Choroid plexus epithelial cell (primary cell): Measurements from ENCODE around the gene JOSD1.

ENCODE experiments used
- DNase-seq: peaks from one replicate; pipeline ENCODE4 v3.0.0-alpha.2; 2010; ENCODE audit warnings: low read depth
- H3K4me3 ChIP-seq: 2 replicates; pipeline ENCODE4 v1.5.1; 2011; ENCODE audit warnings: low read depth, mild to moderate bottlenecking, control low read depth, low read length, moderate library complexity
- CTCF ChIP-seq: conservative IDR thresholded peaks from 2 replicates; pipeline ENCODE4 v1.5.1; 2011; ENCODE audit warnings: low read depth, mild to moderate bottlenecking, control low read depth, inconsistent platforms, low read length, moderate library complexity

Gene JOSD1

DNA sequence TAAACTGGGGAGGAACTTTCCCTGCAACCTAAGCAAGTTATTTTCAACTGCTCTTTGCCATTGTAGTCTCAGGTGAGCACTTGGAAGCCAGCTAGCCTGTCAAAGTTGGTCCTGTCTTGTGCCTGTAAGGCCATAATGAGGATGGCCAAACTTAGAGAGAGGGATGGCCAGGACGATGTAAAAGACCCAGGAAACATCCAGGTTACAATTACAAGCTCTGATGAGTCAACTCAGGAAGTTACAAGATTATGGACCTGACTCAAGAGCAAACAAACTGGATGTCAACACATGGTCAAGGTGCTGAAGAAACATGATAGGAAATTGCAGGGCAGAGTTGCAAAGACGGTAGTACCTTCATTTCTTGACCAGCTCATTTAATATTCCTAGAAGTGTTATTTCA lies 6.6 kb upstream of the JOSD1 start:
- no peak for TF ChIP-seq CTCF
- peak overlapping the region; percentile 93 for H3K4me3 ChIP-seq
- peak; percentile 64 for DNase-seq

- DNase-seq = no peak
These were observed 6.1 kb upstream of the JOSD1 start for GRCh38 chr22:38706901-38707195.

GRCh38 chr22:38706101-38706900 lies 5.6 kb upstream of the JOSD1 start:
- H3K4me3 ChIP-seq = peak overlapping the region; percentile 93
- peak; percentile 55 for DNase-seq
- TF ChIP-seq CTCF = no peak

More at GRCh38 chr22:38706901-38707195, 6.1 kb upstream of the JOSD1 start:
- TF ChIP-seq CTCF = no peak
- peak overlapping the region; percentile 93 for H3K4me3 ChIP-seq

- peak within 1 kb of the TSS; percentile 93 for H3K4me3 ChIP-seq
- peak; percentile 2 for TF ChIP-seq CTCF
- DNase-seq = peak; percentile 100
These were observed 4.7 kb upstream of the JOSD1 start, which contains the start of gene GTPBP1 for GRCh38 chr22:38705235-38706100. GTPBP1 (plus strand) TSS chr22:38705944; CDS start chr22:38705956, 12 bp downstream.

- peak overlapping the region; percentile 50 for H3K4me3 ChIP-seq
- no peak for TF ChIP-seq CTCF
- no peak for DNase-seq
These were observed 4.0 kb upstream of the JOSD1 start for GRCh38 chr22:38704654-38705234.

GRCh38 chr22:38700270-38700788 lies 414 bp downstream of the JOSD1 start:
- DNase-seq = no peak
- H3K4me3 ChIP-seq = peak overlapping the region; percentile 82

More at GRCh38 chr22:38700270-38700788, 414 bp downstream of the JOSD1 start:
- TF ChIP-seq CTCF = no peak
